ENCODE results near the gene SYT5. TPM values are rescaled to one million over a fixed set of nuclear protein-coding genes. Genes with fewer than 3 reads are reported as not detected.

SYT5 gene
- total and polyA plus RNA-seq, 9 of the 15 experiments (the other 6 are each of a cell fraction or from before 2014, with no cell fraction given): 1.3 to 20.9 (median 8.8) TPM

DNA sequence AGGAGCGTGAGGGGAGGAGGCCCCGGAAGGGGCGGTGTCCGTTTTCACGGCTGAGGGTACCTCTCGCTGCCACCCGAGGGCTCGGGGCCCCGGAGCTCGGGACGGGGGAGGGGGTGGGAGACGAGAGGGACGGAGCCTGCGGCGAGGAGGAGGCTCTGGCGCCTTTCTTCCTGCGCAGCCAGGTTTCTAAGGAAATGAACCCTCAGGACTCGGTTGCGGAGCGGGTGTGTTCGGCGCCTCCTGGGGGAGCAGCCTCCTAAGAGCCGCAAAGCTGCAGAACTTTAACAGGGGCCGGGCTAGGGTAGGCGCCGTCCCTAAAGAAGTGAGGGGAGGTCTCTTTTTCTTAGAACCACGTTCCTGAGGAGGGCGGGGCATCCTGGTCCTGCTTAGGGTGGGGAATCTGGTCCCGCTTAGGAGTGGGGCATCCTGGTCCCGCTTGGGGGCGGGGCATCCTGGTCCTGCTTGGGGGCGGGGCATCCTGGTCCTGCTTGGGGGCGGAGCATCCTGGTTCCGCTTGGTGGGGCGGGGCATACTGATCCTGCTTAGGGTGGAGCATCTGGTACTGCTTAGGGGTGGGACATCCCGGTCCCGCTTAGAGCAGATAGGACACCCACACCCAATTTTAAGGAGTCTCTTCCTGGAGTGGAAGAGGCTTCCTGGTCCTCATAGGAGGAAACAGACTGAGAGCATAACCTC is 6.2 kb downstream of the SYT5 start (continued):
- TF ChIP-seq, protein P1, sequence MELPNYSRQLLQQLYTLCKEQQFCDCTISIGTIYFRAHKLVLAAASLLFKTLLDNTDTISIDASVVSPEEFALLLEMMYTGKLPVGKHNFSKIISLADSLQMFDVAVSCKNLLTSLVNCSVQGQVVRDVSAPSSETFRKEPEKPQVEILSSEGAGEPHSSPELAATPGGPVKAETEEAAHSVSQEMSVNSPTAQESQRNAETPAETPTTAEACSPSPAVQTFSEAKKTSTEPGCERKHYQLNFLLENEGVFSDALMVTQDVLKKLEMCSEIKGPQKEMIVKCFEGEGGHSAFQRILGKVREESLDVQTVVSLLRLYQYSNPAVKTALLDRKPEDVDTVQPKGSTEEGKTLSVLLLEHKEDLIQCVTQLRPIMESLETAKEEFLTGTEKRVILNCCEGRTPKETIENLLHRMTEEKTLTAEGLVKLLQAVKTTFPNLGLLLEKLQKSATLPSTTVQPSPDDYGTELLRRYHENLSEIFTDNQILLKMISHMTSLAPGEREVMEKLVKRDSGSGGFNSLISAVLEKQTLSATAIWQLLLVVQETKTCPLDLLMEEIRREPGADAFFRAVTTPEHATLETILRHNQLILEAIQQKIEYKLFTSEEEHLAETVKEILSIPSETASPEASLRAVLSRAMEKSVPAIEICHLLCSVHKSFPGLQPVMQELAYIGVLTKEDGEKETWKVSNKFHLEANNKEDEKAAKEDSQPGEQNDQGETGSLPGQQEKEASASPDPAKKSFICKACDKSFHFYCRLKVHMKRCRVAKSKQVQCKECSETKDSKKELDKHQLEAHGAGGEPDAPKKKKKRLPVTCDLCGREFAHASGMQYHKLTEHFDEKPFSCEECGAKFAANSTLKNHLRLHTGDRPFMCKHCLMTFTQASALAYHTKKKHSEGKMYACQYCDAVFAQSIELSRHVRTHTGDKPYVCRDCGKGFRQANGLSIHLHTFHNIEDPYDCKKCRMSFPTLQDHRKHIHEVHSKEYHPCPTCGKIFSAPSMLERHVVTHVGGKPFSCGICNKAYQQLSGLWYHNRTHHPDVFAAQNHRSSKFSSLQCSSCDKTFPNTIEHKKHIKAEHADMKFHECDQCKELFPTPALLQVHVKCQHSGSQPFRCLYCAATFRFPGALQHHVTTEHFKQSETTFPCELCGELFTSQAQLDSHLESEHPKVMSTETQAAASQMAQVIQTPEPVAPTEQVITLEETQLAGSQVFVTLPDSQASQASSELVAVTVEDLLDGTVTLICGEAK (IDR thresholded peaks at IDR 0.05): no peak; the same call in 1 of the 2 replicates
- TF ChIP-seq, protein P1 (CRISPR knock-in tag; IDR thresholded peaks at IDR 0.05): no peak
- no peak for TF ChIP-seq MCM3 (IDR thresholded peaks at IDR 0.05)
- TF ChIP-seq, protein P2, sequence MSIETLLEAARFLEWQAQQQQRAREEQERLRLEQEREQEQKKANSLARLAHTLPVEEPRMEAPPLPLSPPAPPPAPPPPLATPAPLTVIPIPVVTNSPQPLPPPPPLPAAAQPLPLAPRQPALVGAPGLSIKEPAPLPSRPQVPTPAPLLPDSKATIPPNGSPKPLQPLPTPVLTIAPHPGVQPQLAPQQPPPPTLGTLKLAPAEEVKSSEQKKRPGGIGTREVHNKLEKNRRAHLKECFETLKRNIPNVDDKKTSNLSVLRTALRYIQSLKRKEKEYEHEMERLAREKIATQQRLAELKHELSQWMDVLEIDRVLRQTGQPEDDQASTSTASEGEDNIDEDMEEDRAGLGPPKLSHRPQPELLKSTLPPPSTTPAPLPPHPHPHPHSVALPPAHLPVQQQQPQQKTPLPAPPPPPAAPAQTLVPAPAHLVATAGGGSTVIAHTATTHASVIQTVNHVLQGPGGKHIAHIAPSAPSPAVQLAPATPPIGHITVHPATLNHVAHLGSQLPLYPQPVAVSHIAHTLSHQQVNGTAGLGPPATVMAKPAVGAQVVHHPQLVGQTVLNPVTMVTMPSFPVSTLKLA (conservative IDR thresholded peaks at IDR 0.05): peak; percentile 29 to 61; a peak in 2 of 4 replicates
- peak; percentile 57; the same call in 1 of the 2 replicates for TF ChIP-seq ZBTB7A (IDR thresholded peaks at IDR 0.05; ENCODE audit: borderline replicate concordance, control insufficient read depth, low read depth, low read length)
- TF ChIP-seq GABPA (tag; conservative IDR thresholded peaks at IDR 0.05; ENCODE audit: low read depth): peak; percentile 51; the same call in 1 of the 2 replicates
- TF ChIP-seq, protein P3, sequence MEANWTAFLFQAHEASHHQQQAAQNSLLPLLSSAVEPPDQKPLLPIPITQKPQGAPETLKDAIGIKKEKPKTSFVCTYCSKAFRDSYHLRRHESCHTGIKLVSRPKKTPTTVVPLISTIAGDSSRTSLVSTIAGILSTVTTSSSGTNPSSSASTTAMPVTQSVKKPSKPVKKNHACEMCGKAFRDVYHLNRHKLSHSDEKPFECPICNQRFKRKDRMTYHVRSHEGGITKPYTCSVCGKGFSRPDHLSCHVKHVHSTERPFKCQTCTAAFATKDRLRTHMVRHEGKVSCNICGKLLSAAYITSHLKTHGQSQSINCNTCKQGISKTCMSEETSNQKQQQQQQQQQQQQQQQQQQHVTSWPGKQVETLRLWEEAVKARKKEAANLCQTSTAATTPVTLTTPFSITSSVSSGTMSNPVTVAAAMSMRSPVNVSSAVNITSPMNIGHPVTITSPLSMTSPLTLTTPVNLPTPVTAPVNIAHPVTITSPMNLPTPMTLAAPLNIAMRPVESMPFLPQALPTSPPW (CRISPR knock-in tag; IDR thresholded peaks at IDR 0.05): peak; percentile 32; the same call in 1 of the 2 replicates
